ENCODE data around the gene RIPPLY2.

Gene RIPPLY2

GRCh38 chr6:83905648-83906047 is 52.5 kb downstream of the RIPPLY2 start:
- no peak for DNase-seq (ENCODE audit: low spot score)

Data from SW480 (cell line).